Embryonic facial prominence (tissue), 1 donor: Measurements from ENCODE around the gene AGPAT3.
"Not testable (repeated sequence)": the region's sequence is repeated elsewhere in the genome, so short reads cannot be mapped to it uniquely, and the experiment has no call there.

Experiments used
- DNase-seq: peaks from one replicate; pipeline ENCODE4 v3.0.0-alpha.2; 2016; ENCODE audit errors: extremely low spot score

The AGPAT3 gene

DNA sequence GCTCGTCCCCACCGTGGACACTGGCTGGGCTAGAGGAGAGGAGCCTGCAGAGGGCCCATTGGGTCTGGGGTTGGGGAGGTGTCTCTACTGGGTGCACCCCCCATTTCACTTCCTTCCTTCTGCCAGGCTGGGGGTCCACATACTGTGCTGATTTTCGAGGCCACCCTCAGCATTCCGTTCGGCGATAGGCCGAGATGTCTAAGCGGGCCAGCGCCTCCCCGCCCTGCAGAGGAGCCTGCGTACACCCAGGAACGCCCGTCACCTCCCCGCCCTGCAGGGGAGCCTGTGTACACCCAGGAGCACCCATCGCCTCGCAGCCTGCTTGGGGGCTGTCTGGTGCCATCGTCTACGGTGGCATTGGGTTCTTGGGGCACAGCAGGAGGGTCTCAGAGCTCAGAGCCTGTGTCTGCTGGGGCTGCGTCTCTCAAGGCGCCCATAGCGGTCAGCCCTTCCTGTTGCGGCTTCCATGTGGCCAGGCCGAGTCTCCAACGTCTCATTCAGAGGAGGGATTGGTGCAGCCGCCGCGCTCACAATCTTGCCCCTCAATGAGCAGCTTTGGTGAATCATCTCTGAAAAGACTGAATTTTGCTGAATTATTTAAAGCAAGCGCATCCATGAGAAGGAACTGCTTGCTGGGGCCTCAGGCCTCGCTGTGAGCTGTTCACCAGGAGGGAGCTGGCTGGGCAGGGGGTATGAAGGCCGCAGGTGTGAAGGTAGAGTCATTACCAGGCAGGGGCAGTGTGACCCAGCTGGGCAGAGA lies 30.7 kb upstream of the AGPAT3 start:
- DNase-seq: no peak

- no peak for DNase-seq
Observed at GRCh38 chr21:43835050-43835449, 30.0 kb upstream of the AGPAT3 start.

GRCh38 chr21:43835861-43836260 lies 29.2 kb upstream of the AGPAT3 start:
- DNase-seq: no peak

GRCh38 chr21:43836616-43837015 lies 28.4 kb upstream of the AGPAT3 start:
- DNase-seq: no peak

DNA sequence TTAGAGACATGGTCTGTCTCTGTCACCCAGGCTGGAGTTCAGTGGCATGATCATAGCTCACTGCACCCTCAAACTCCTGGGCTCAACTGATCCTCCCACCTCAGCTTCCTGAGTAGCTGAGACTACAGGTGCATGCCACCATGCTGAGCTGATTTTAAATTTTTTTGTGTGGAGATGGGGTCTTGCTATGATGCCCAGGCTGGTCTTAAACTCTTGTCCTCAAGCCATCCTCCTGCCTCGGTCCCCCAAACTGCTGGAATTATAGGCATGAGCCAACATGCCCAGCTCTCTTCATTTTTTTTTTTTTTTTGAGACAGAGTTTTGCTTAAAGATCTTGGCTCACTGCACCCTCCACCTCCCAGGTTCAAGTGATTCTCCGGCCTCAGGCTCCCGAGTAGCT lies 24.8 kb upstream of the AGPAT3 start:
- no peak for DNase-seq

GRCh38 chr21:43842742-43843141 lies 22.3 kb upstream of the AGPAT3 start:
- no peak for DNase-seq

- DNase-seq: not testable (repeated sequence)
Observed at GRCh38 chr21:43844906-43845305, 20.1 kb upstream of the AGPAT3 start.

DNA sequence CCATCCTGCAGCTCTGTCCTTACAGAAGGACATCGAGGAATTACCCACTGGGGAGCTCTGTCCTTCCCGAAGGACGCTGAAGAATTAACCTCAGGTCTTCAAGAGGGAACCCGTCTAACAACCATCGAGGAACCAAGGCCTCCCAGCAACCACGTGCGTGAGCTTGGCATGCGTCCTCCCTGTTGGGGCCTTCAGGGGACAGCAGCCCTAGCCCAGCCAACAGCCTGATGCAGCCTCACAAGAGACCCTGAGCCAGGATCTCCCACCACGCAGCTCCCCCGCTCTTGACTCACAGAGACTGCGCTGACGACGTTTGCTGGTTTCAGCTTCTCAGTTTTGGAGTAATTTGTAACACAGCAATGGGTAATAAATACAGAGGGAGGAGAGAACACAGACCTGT lies 19.6 kb upstream of the AGPAT3 start:
- DNase-seq: no peak

GRCh38 chr21:43846430-43846829 lies 18.6 kb upstream of the AGPAT3 start:
- DNase-seq: no peak

GRCh38 chr21:43847301-43847700 lies 17.7 kb upstream of the AGPAT3 start:
- no peak for DNase-seq

DNA sequence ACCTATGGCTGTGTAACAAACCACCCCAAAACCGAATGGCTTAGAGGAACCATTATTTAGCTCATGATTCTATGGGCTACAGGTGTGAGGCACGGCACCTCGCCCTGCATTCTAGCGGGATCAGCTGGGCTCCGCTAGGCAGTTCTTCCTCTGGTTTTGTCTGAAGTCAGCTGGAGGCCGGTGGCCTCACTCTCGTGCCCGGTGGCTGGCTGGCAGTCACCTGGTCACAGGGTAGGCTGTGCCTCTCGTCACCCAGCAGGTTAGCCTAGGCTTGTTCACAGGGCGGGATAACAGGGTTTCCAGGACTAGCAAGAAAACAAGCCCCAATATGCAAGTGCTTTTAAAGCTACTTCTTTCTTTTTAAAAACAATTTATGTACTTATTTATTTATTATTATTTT lies 16.3 kb upstream of the AGPAT3 start:
- DNase-seq: no peak

DNA sequence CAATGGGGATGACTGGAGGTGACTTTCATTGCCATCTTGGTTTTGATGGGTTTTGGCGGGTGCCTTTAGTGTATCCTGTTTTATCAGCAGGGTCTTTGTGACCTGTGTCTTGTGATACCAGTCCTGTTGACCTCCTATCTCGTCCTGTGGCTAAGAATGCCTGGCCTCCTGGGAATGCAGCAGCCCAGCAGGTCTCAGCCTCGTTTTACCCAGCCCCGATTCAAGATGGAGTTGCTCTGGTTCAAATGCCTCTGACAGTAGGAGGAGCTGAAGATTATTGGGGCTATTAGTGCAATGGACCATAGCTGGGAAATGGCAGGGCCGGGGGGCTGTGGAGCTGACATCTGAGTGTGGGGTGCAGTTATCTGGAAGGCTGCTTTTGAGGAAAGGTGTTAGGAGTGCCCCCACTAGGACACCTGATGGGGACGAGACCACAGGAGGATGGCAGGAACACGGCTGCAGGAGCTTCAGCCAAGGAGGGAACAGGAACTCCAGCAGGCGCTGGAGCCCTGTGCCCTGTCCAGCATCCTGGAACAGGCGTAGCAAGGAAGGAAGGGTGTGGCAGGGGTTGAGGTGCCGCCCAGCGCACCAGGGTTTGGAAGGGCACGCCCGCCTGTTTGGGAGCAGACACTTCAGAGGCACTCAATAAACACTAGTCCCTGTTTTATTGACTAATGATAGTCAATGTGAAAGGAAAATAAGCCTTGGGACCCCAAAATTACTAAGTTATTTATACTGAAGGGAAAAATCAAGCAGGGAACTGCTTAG lies 15.3 kb upstream of the AGPAT3 start:
- DNase-seq: no peak

DNA sequence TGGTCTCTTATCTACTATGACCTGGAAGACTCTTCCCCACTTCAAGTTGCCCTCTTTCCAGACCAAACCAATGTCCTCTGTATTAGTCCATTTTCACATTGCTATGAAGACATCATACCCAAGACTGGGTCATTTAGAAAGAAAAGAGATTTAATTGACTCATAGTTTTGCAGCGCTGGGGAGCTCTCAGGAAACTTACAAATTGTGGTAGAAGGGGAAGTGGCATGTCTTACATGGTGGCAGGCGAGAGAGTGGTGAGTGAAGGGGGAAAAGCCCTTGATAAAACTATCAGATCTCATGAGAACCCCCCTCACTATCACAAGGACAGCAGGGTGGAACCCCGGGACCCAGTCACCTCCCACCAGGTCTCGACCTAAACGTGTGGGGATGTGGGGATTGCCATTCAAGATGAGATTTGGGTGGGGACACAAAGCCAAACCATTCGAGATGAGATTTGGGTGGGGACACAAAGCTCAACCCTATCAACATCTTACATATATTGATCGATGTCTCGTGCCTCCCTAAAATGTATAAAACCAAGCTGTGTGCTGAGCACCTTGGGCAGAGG lies 14.2 kb upstream of the AGPAT3 start:
- DNase-seq: no peak

DNA sequence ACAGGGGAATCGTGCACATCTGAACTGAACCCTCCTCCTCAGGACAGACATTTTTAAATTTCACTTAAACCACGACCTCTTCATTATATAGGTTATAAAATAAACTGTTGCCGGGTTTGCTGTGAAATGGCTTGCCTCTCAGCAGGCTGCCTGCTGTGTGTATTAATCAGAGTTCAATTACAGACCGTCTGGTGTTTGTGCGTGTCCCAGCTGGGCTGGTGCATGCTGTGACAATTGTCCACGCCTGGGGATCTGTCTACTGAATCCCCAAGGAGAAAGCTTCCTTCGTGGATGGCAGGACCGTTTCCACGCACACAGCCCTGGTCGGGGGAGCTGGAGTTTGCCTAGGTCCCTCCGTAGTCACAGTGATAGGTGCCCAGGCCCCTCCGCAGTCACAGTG lies 13.4 kb upstream of the AGPAT3 start:
- DNase-seq: no peak

DNA sequence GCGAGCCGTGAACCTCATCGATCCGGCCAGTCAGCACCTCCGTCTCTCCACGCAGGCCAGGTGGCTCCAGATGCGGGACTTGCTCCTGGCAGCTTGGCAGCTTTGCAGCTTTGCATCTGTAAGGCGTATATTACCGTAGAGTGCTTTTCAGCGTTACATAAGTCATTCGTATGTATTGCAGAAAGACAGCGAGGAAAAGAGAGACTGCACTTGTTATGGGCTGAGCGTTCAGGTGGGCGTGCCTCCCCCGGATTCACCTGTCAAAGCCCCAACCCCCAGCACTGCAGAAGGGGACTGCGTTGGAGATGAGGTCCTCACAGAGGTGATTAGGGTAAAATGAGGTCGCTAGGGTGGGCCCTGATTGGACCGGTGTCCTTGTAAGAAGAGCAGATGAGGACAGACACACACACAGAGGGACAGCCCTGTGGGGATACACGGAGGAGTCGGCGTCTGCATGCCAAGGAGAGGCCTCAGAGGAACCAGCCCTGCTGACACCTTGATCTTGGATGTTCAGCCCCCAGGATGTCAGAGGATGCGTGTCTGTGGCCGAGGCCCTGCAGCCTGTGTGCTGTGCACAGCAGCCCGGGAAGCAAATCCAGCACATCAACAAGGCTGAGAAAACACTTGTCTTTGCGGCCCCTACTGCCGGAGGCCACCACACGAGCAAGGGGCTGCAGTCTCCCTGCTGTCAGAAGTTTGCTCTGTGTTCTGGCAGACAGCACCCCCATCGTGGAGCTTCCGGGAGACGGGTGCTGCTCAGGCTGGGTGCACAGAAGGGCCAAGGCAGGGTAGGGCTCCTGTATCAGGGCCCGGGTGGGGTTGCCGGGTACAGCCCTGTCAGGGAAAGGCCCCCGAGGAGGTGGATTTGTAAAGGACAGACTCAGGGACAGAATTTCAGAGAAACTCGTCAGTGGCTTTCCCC lies 10.9 kb upstream of the AGPAT3 start:
- DNase-seq: no peak

GRCh38 chr21:43854773-43855633 lies 10.0 kb upstream of the AGPAT3 start:
- DNase-seq: no peak

GRCh38 chr21:43855955-43856354 lies 9.1 kb upstream of the AGPAT3 start:
- no peak for DNase-seq

DNA sequence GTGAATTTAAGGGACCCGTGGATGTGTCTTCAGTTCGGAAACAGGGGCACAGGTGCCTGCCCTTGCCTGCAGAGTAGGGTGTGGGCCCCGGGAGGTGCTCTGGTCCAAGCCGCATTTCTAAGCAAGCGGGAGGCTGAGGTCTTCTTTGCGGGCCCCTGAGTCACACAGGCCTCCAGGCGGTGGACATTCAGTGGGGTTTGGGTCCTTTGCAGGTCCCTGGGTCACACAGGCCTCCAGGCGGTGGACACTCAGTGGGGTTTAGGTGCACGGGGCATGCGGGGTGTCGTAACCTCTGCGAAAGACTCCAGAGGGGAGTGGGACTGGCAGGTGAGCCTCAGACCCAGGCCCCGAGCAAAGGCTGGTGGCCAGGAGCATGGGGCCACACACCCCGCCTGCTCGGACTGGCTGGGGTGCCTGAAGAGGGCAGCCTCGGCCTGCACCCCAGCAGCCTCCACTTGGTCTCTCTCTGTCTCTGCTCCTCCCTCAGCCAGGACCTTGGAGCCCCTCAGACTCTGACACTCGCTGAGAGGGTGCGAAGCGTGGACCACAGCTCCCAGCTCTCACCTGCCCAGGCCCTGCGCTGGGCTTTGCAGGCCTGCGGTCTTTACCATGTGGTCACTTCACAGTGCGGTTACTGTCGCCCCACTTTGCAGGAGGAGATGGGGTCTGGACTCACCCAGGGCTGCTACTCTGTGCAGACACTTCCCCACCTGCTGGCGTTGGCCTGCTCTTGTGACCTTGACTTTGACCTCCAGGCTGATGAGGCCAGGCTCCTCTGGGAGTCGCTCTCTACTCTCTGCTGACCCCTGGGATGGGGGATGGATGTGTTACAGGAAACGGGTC lies 6.0 kb upstream of the AGPAT3 start:
- DNase-seq: no peak

DNA sequence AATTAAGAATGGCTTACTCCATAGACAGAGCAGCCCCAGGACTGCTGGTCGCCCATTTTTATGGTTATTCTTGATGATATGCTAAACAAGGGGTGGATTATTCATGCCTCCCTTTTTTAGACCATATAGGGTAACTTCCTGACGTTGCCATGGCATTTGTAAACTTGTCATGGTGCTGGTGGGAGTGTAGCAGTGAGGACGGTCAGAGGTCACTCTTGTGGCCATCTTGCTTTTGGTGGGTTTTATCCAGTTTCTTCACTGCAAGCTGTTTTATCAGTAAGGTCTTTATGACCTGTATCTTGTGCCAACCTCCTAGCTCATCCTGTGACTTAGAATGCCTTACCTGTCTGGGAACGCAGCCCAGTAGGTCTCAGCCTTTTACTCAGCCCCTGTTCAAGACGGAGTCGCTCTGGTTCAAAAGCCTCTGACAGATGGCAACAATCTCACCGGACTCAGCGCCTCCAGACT lies 5.2 kb upstream of the AGPAT3 start:
- DNase-seq: no peak

DNA sequence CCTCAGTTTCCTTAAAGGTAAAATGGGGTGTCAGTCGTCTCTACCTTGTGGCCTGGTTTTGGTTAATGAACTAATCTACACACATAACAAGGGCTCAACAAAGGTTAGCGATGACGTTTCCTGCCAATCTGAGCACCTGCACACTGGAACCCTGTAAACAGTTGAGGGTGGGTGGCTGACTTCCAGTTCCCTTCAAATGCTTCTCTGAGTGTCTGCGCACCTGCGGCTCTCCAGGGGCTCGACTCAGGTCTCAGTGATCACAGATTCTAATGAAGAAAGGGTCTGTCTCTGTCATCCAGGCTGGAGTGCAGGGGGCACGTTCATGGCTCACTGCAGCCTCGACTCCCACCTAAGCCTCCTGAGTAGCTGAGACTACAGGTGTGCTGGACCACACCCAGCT lies 3.3 kb upstream of the AGPAT3 start:
- no peak for DNase-seq
